Measurements from ENCODE around the gene C16orf74.

Gene C16orf74

DNA sequence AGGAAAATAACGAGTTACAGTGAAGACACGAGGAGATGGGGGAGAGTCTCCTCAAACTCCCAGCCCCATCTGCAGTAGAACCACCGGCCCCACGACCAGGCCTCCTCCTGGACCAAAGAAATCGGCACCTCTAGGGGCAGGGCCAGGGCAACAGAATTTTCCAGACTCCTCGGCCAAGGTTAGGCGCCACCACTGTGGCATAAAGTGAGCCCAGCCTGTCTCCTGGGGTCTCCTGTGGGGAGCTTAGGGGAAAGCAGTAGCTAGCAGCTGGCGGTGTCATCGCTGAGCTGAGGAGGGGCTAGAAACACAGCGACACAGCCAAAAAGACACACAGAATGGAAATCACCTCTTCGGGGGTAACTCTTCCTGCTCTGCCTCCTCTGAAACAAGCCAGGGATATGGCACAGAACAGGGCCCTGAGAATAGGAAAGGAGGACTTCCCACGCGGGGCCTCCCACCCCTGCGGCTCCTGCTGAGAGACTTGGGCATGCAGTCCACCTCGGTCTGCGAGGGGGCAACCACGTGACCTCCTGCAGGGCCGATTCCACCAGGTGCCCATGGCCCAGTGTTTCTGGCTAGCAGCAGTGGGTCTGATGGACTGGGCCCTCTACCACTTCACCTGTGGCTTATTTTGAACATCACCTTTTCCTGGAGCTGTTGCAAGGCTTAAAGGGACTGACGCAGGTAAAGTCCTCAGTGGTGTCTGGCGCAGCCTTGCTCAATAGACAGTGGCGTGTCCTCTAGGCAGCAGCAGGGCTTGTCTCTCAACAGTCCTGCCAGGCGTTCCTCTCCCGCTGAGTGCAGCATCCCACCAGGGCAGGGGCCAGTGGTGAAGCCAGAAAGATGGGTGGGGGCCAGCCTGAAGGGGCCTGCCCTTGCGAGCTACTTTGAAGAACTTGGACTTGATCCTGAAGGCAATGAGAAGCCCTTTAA lies 55.4 kb downstream of the C16orf74 start:
- DNase-seq (ENCODE audit: low read depth) = no peak

DNA sequence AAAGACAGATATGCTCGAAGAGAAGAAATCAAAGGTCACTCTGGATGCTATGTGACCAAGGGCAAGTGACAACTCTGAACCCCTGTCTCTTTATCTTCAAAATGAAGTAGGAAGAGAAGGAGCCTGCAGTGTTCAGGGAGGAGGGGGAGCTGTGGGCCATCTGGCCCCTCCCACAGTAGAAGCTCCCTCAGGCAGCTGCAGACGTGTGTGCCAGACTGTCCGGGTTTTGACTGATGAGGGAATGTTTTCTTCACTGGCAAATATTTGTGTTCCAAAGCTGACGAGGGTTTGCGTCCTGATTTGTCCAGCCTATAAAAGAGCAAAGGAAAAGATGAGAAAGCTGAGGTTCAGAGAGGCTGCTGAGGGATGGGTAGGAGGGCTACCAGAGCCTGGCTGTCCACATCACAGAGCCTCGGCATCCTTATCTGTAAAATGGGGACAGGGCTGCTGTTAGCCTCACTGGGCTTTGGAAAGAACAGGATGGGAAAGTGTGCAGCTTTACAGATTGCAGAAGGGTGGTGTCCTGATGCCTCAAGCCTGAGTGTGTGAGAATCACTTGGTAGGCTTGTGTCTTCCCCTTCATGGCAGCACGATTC lies 60.3 kb downstream of the C16orf74 start:
- DNase-seq (ENCODE audit: low read depth) = no peak

DNA sequence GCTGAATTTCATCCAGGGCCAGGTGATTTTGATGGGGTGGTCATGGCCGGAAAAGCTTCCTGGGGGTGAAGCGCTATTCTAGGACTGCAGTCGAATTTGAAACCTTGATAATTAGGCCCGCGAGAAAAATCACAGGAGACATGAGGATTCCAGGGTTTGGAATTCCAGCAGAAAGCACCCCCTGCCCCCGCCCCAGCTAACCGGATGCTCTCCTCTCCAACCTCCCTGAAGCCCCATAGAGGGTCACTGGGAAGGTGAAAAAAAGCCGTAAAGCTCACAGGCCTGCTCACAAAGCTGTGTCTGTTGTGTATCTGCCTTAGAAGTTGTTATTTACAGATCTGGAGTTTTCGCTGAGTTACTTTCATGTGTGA lies 61.0 kb downstream of the C16orf74 start:
- no peak for DNase-seq (ENCODE audit: low read depth)

DNA sequence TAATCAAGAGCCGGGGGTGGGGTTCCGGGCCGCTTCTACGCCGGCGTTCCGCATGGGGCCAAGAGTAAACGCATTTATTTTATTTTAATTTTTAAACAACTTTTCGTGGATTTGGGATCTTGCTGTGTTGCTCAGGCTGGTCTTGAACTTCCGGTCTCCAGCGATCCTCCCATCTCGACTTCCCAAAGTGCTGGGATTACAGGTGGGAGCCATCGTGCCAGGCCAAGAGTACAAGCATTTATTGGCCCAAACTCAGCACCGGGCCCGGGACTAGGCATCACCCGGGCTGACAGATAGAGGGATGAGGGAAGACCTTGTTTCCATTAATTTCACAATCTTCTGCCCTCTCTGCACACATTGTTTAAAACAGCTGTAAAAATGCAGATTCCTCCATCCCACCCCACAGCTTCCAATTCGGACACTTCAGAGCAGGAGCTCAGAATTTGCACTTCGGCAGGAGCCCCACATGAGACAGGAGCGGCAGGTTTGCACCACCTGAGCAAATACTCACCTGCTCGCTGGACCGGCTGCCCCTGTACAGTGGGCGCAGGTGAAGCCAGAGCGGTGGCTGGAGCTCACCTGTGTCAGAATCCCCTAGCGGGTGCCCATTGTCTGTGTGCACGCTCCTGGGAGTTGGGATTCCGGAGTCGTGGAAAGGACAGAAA lies 61.5 kb downstream of the C16orf74 start:
- DNase-seq (ENCODE audit: low read depth) = no peak

DNA sequence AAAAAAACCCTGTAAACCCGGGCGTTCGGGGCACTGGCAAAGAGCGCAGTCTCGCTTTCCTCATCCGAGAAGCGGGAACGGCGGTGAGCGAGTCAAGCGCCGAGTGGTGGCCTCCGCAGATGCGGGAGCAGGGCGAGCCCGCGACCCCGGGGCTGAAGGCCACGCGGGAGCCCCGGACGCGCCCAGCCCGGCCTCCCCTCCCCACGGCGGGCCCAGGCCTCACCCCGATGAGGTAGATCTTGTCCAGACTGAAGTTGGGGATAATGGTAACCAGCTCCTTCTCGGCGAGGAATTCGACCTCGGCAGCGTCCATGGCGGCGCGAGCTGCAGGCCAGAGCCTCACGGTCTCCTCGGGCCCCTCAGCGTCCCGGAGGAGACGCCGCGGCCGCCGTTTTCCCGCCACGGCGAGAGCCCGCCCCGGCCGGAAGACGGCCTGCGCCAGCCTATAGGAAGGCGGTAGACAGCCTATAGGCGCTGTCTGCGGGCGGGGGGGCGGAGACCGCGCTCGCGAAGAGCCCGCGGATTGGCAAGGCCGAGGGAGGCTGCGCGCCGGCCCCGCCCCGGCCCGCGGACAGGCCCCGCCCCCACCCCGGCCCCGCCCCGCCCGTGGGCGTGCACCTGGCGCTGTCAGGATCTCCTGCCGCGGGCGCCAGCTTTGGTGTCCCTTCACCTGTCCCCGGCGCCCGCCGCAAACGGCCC lies 62.2 kb downstream of the C16orf74 start, which contains the start of gene GINS2:
TSS of gene GINS2 (minus strand) at position 369 of the 699 bp plus-strand sequence. CDS start at position 313, 56 bp downstream.
- peak; percentile 91 for DNase-seq (ENCODE audit: low read depth)

DNA sequence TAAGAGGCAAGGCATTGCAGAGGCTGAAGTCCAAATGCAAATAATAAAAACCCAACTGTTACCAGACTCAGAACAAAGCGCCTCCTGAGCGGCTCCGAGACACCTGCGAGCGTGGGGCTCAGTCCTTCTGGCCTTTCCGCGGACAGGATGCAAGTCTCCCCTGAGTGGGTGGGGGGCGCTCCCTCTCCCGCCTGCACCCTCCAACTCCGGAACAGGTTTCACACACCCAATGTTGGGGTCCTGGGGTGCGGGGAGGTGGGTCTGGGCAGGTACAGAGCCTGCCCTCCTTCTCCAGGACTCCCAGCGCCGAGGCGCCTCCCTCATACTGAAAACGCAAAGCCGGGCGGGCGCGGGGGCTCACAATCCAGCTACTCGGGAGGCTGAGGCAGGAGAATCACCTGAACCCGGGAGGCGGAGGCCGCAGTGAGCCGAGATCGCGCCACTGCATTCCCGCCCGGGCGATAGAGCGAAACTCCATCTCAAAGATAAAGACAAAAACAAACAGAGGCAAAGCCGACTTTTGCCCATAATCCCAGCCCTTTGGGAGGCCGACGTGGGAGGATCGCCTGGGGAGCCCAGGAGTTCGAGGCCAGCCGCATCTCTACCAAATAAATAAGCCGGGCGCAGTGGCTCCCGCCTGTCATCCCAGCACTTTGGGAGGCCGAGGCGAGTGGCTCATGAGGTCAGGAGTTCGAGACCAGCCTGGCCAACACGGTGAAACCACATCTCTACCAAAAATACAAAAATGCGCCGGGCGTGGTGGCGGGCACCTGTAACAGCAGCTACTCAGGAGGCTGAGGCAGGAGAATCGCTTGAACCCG lies 63.0 kb downstream of the C16orf74 start:
- DNase-seq (ENCODE audit: low read depth) = no peak

DNA sequence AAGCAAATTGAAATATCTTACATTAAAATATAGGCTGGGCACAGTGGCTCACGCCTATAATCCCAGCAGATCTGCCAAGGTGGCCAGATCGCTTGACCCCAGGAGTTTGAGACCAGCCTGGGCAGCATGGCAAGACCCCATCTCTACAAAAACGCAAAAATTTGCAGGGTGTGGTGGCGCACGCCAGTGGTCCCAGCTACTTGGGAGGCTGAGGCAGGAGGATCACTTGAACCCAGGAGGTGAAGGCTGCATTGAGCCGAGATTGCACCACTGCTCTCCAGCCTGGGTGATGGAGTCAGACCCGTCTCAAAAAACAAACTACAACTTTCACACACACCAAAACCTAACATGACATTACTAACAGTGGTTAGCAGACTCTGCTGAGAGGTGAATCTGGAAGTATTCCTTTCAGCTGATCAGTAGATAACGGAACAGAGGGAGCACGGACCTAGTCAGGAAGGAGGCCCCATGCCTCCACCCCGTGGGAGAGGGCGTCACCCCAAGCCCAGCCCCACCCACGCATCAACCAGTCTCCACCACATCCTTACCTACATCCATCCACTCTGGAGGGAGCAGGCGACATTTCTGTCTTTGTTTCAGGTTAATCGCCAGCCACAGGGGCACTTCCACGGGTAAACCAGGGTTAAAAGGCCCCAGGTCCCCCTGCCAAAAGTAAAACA lies 63.8 kb downstream of the C16orf74 start:
- no peak for DNase-seq (ENCODE audit: low read depth)

DNA sequence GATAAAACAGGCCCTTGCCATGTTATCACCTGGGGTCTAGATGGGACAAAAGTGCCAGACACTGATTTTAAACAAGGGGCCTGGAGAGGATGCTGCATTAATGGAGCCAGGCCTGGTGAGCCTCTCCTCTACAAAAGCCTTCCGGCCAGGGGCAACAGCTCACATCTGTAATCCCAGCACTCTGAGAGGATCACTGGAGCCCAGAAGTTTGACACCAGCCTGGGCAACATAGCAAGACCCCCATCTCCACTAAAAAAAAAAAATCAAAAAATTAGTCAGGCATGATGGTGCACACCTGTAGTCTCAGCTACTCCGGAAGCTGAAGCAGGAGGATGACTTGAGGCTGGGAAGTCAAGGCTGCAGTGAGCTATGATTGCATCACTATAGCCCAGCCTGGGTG lies 65.6 kb downstream of the C16orf74 start:
- DNase-seq (ENCODE audit: low read depth) = no peak

DNA sequence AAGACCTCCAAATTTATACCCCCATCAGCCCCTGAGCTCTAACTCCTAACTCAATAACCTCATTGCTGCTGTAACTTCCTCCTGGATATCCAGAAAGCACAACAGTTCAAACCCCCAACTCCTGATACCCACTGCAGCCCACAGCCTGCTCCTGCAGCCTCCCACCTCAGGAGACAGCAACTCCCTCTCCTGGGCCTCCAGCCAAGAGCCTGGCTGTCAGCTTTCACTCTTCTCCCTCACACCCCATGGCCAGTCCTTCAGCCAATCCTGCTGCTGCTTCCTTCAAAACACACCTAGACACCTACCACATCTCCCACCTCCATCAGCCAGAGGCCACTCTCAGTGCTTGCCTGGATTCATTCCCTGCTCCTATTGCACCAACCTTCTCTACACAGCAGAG lies 67.5 kb downstream of the C16orf74 start:
- no peak for DNase-seq (ENCODE audit: low read depth)

DNA sequence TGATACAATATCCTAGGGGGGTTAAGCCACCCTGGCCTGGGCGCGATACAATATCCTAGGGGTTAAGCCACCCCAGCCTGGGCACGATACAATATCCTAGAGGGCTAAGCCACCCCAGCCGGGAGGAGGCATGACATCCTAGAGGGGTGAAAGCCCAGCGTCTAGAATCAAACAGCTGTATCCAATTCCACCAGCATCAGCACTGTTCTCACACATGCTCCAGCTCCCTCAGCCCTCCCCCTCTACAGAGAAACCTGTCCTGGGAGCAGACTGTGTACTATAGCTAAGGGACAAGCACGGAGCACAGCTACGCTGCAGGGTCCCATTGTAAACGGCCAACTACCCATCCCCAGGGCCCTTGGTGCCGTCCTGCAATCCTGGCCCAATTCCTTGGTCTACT lies 68.4 kb downstream of the C16orf74 start:
- no peak for DNase-seq (ENCODE audit: low read depth)

DNA sequence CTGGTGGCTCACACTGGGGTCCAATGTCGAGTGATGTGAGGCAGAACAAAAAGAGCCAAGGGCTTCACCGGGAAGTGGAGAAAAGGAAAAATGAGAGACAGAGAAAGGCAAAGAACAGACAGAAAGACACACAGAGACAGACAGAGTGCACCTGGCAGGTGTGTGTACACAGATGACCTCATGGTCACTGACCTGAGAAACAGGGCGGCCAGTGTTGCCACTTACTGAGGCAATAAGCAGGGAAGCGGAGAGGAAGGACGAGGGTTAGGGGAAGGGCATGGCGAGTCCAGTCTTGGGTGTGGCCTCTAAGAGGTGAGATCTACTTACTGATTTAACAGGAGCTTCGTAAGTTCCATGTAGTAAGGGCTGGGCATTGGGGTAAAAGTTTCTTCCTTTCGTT lies 69.6 kb downstream of the C16orf74 start:
- DNase-seq (ENCODE audit: low read depth) = no peak

DNA sequence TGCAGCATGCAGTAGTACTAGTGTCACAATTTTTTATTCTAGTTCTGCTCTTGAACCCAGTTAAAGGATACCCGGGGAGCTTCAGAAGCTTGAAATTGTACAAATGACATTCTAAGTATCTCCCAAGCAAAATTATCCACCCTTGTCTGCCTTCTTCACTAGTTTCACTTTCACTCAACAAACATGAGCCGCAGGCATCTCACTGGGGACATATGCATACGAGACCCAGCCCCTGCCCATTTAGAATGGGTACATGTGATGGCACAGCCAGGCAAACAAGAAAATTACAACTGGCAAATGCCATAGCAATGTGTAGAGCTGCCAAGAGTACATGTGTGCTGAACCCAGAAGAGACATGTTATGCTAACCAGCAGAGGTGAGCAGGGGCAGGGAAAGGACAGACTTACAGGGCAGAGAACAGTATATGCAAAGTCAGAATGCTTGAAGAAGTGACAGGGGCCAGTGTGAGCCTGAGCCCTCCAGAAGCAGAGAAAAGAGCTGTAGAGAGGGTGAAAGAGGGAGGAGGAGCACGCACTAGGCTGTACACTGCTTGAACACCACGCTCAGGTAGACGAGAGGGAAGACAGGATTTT lies 70.4 kb downstream of the C16orf74 start:
- DNase-seq (ENCODE audit: low read depth) = no peak

DNA sequence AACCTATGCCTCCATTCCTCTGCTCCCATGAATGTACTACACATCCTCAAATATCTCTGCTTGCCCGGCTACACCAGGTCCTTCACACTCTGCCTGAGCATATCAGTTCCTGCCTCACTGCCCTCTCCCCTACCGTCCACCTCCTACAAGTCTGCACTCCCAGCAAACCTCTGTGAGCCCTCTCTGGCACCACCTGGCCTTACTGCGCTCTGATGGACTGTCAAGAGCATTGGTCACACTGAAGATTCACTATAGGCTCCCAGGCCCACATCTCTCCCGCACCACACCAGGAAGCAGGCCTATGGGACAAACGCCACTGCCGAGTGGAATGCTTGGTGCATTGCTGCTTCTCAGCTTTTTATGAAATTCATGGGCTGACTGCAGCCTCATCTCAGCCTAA lies 71.0 kb downstream of the C16orf74 start:
- DNase-seq (ENCODE audit: low read depth) = no peak

DNA sequence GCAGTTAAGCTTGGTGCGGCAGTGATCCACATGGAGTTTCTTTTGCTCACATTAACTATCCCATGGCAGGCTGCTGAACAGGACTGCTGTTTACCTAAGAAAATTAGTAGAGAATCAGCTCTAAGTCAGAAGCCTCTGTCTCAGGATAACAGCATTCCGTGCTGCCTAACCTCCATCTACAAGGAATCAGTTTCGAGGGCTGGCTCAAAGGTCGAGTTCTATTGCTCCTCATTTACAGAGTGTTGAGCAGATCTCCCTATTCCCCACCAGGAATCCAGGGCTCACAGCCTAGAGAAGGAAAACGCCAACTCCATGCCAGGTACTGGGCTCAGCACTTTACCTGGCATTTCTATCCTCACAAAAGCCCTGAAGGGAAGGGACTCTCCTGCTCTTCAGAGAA lies 72.1 kb downstream of the C16orf74 start:
- no peak for DNase-seq (ENCODE audit: low read depth)

DNA sequence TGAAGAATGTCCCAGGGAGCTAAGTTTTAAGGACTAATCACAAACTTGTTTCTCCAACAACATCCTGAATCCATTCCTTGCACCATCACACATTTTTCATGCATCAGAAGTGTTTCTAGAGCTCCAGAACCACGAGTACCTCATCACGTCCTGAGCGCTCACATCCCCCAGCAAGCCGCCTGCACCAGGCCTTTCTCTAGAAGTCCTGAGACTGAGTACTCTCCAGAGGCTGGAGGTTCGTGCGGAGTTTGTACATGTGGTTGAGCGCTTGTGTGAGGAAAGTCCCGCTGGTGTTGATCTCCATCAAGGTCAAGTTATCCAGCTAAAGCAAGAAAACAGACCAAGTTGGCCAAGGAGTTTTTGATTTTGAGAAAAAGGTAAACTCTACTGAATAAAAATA lies 72.9 kb downstream of the C16orf74 start:
- no peak for DNase-seq (ENCODE audit: low read depth)

DNA sequence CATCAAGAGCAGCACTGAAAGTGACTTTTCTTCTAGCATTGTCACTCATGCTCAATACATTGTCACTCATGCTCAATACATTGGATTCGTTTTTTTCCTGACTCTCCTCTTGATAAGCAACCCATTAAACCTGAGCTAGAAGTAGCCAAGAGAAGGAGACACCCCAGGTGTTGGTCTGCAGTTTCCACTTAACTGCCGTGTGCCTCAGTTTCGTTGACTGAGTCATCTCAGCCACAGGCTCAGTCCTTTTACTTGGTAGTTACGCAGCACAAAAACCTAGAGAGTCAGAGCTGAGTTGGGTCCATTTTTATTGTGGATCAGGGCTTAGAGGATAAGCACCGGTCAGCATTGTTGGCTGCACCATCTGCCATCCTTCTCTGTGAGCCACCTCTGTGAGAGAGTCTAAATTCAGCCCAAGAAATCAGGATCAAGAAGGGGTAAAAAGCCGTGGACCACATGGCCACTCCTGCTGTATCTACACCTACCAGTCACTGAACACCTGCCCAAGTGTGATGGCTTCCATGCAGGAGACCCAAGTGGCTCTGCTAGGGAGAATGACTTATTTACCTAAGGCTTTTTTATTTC lies 73.4 kb downstream of the C16orf74 start:
- DNase-seq (ENCODE audit: low read depth) = no peak

DNA sequence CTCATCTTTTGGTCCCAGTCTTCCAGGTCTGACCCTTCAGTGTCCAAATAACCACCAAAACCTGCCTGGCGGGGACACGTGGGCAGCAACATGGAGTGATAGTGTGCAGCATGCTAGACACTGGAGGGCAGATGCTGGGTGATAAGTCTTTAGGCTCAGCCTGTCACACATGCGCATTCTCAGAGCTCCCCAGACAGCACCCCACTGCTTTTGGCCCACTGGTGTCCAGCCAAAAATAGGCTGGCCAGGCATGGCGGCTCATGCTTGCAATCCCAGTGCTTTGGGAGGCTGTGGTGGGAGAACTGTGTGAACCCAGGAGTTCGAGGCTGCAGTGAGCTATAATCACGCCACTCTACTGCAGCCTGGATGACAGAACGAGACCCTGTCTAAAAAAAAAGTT lies 74.4 kb downstream of the C16orf74 start:
- no peak for DNase-seq (ENCODE audit: low read depth)

DNA sequence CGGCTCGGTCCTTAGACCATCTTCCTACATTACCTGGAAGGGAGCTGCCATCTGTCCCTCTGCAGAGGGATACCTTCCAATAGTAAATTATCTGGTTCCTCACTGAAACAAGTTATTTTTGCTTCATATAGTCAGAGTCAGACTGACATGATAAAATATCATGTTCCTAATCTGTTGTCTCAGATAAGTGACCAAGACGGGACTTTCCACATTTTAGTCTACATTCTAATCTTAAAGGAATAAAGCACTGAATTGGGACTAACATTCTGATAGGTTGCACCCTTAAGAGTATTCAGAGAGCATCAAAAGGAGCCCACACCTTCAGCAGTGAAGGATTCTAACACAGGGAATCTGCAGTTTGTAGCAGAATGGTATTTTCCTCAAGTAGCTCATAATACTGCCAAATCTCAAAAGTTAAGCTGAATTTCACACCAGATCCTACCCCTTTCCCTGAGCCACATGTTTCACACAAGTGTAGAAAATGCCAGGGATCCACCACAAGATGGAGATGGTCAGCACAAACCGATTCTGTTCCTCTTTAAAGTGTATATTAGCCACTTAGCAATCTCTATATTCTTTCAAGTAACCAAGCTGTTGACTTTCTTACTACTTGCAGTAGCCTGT lies 75.5 kb downstream of the C16orf74 start:
- no peak for DNase-seq (ENCODE audit: low read depth)

DNA sequence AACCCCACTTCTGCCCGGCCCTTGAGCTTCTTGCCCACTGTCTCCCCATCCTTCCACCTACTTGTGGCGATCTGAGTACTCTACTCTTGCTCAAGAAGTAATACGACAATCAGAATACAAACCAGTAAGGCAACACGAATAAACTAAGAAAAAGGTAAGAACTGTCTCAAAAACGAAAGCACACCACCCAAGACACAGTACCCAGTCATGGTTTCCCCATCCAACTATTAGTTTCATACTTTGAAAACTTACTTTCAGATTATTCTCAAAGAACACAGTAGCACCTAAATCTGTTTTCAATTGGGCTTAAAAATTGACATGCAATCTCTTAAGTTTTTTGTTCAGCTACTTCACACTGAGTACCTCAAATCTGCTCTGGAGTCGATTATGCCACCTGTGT lies 76.1 kb downstream of the C16orf74 start:
- no peak for DNase-seq (ENCODE audit: low read depth)

DNA sequence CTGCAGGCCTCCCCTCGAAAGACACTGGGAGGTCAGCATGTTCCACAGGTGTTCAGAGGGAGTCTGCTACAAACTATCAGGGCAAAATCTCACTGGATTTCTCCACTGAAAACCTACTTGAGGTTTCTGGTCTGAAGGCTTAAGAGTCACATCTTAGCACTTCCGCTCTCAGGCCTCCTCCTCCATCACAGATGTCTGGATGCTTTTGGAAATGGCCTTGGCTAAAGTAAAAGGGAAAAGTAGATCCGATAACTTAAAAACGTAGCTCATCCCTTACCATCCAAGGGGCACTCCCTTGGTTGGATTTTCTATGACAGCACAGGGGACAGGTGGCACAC lies 76.5 kb downstream of the C16orf74 start:
- no peak for DNase-seq (ENCODE audit: low read depth)

Data from activated T-helper 1 cell treated with Interleukin-2 at 50 U/mL for 16 hours (primary cell).